ENCODE results near the gene SLC7A14. TPM values are rescaled to one million over a fixed set of nuclear protein-coding genes. Genes with fewer than 3 reads are reported as not detected.
A peak's percentile ranks its signal among the peaks of the same experiment; 100 is the strongest.

SLC7A14 gene
- total RNA-seq, 4 donors from 2014 or later = under 0.01 to 0.06 (median under 0.01) TPM; not detected in 1

GRCh38 chr3:170487031-170487430 is 98.8 kb downstream of the SLC7A14 start:
- no peak for DNase-seq (ENCODE audit: low spot score)
- ATAC-seq (ENCODE audit: low FRiP score) = no peak
- no peak for TF ChIP-seq CTCF (IDR thresholded peaks at IDR 0.05)

- no peak for DNase-seq (ENCODE audit: low spot score)
- TF ChIP-seq CTCF (IDR thresholded peaks at IDR 0.05) = no peak
Observed at GRCh38 chr3:170486398-170486797, 99.5 kb downstream of the SLC7A14 start.

GRCh38 chr3:170485696-170486095 is 100.2 kb downstream of the SLC7A14 start:
- no peak for DNase-seq (ENCODE audit: low spot score)
- no peak for TF ChIP-seq CTCF (IDR thresholded peaks at IDR 0.05)
- ATAC-seq (ENCODE audit: low FRiP score) = no peak

More at GRCh38 chr3:170486398-170486797, 99.5 kb downstream of the SLC7A14 start:
- no peak for ATAC-seq (ENCODE audit: low FRiP score)

- TF ChIP-seq CTCF (IDR thresholded peaks at IDR 0.05) = no peak
- no peak for DNase-seq (ENCODE audit: low spot score)
- ATAC-seq (ENCODE audit: low FRiP score) = no peak
Observed at GRCh38 chr3:170485294-170485693, 100.6 kb downstream of the SLC7A14 start.

- DNase-seq (ENCODE audit: low spot score) = no peak
- TF ChIP-seq CTCF (IDR thresholded peaks at IDR 0.05) = no peak
- ATAC-seq (ENCODE audit: low FRiP score) = no peak
Observed at GRCh38 chr3:170484869-170485268, 101.0 kb downstream of the SLC7A14 start.

GRCh38 chr3:170483485-170484262 is 102.2 kb downstream of the SLC7A14 start:
- DNase-seq (ENCODE audit: low spot score) = no peak
- no peak for TF ChIP-seq CTCF (IDR thresholded peaks at IDR 0.05)
- peak; percentile 91 for ATAC-seq (ENCODE audit: low FRiP score)

GRCh38 chr3:170482199-170482598 is 103.7 kb downstream of the SLC7A14 start:
- ATAC-seq (ENCODE audit: low FRiP score) = no peak
- no peak for DNase-seq (ENCODE audit: low spot score)

More at GRCh38 chr3:170482199-170482598, 103.7 kb downstream of the SLC7A14 start:
- TF ChIP-seq CTCF (IDR thresholded peaks at IDR 0.05) = no peak
